GM21526 (cell line): ENCODE measurements around the gene TRIM62.

Experiments
- ATAC-seq: cut with Tn5 transposase; IDR thresholded peaks from one replicate; pipeline ENCODE4 v1.9.1; 2021; ENCODE audit warnings: moderate library complexity; ENCODE audit not compliant: unreplicated experiment, low FRiP score

TRIM62 gene

GRCh38 chr1:33181921-33182341, at the start of gene TRIM62:
Gene TRIM62 (minus strand): TSS chr1:33182043. CDS start chr1:33181432, 611 bp downstream.
- ATAC-seq: no peak

DNA sequence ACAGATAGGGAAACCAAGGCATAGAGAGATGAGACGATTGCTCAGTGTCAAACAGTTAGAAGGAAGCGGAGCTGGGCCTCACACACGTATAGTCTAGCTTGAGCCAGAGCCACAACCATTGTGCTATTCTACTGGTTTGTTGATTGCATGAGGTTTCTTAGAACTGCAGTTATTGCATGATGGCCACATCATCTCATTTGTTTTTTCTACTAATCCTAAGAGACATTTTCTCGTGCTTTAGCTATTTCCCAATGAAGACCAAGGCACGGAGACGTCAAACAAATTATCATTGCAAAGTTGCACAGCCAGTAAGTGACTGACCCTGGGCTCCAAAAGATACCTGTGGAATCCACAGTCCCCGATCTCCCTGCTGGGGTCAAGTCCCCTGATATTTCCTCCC, 49.3 kb upstream of the TRIM62 start:
- no peak for ATAC-seq

GRCh38 chr1:33228935-33229487, 47.2 kb upstream of the TRIM62 start:
- no peak for ATAC-seq

DNA sequence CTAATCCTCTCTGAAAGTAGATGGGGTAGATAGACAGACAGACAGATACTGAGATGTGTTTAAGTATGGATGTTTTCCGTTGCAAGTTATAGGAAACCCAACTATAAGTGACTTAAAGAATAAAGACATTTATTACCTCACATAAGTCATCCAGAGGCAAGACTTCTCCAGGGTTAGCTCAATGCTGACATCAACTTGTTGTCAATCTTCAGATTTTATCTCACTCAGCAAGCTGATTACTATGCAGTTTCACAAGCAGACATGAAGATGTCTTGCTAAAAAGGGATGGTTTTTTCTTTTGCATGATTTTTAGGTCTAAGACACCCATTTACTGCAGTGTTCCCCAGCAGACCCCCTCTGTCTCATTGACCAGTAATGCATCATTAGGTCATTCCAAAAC, 43.7 kb upstream of the TRIM62 start:
- ATAC-seq: no peak

- ATAC-seq: no peak
These were observed 42.4 kb upstream of the TRIM62 start for GRCh38 chr1:33224166-33224707.

GRCh38 chr1:33222381-33222780, 40.5 kb upstream of the TRIM62 start:
- ATAC-seq: no peak

DNA sequence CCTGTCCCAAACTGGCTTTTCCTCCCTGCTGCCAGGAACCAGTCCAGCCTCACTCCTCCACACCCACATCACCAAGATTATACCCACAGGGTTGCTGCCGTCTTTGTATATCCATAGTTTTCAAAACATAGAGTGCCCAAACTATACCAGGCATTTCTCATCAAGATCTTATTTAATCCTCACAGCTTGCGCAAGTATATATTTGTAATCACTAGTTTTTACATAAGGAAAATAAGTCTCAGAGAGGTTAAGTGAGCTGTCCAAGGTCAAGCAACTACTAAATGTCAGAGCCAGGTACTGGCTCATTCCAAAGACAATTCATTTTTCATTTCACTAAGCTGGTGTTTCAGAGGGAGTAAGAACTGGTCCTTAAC, 39.5 kb upstream of the TRIM62 start:
- no peak for ATAC-seq

DNA sequence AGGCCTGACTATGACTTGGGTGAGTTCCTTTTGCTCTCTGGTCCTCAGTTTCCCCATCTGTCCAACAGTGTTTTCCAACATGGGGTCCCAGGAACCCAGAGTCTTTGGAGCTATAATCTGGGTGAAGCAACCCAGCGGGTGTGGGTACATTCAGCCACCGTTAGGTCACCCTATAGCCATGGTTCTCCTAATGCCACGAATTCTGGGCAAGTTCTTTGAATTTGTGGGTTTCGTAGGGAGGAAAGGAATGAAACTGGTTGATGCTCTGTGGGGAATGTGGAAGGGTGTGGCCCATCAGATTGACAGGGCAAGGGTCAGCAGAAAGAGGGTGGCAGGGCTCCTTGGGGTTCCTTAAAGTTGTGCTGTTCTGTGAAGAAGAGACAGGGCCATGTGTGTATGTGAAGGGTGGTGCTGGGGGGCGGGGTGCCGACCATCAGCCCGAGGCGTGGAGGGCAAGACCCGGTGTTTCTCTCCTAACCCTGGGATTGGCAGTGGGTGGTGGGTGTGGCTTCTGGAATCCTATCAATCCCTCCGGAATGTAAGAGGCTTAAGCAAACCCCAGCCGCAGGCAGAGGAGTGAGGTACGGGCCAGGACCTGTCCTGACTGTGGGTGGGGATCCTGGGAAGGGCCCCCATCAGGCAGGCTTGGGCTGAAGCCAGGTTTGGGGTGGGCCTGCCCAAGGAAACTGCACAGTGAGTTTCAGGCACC, 39.0 kb upstream of the TRIM62 start:
- no peak for ATAC-seq

GRCh38 chr1:33219886-33220661, 38.2 kb upstream of the TRIM62 start:
- no peak for ATAC-seq

DNA sequence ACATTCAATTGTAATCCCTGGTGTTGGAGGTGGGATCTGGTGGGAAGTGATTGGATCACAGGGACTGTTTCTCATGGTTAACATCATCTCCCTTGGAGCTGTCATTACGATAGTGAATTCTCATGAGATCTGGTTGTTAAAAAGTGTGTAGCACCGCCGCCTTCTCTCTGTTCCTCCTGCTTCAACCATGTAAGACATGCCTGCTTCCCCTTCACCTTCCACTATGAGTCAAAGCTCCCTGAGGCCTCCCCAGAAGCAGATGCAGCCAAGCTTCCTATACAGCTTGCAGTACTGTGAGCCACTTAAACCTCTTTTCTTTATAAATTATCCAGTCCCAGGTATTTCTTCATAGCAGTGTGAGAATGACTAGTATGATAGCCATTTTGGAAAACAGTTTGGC, 30.1 kb upstream of the TRIM62 start:
- no peak for ATAC-seq

- no peak for ATAC-seq
These were observed 24.5 kb upstream of the TRIM62 start for GRCh38 chr1:33206340-33206739.

DNA sequence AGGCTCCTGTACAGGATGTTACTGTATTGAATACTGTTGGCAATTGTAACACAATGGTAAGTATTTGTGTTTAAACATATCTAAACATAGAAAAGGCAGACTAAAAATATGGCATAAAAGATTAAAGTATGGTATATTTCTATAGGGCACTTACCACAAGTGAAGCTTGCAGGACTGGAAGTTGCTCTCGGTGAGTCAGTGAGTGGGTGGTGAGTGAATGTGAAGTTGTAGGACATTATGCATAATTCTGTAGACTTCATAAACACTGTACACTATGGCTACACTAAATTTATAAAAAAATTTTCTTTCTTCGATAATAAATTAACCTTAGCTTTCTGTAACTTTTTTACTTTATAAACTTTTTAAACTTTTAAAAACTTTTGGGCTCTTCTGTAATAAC, 13.7 kb upstream of the TRIM62 start:
- ATAC-seq: no peak

DNA sequence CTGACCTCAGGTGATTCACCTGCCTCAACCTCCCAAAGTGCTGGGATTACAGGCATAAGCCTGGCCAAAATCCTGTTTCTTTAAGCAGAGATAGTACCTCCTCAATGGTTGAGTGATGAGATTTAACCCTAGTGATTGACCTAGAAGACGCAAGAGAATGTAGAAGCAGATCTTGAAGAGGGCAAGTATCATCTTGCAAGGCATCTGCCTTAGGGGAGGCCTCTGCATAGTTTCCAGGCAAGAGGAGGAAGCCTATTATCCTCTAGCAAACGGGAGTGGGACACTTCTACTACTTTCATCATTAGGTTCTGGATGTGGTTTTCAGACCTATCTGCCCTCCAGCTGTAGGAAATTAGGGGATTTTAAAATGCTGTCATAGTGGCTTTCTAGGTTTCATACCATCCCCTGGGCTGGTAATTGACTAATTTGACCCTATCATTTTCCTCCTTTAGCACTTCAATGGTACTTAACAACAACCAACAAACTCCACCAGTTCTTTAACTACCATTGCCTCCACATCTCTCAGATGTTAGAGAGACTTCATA, 10.0 kb upstream of the TRIM62 start:
- no peak for ATAC-seq

DNA sequence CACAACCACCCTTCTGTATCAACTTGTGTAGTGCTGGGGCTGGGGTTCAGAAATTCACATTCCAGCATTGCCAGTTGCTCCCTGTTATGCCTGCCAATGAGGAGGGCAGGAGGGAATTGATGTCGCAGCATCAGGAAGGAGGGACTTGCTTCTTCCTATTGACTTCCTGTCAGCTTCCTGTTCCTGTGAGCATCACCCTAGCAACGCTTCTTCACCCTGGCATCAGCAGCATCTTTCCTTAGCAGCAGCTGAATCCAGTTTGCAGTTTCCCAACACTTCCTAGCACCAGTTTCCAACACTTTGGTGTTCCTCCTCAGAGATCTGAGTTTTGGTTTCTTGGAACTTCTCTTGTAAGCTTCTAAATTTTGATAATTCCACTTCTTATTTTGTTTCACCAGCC, 8.9 kb upstream of the TRIM62 start:
- ATAC-seq: no peak

- ATAC-seq: no peak
These were observed 6.9 kb upstream of the TRIM62 start for GRCh38 chr1:33188572-33189275.

GRCh38 chr1:33186936-33187335, 5.1 kb upstream of the TRIM62 start:
- ATAC-seq: no peak

DNA sequence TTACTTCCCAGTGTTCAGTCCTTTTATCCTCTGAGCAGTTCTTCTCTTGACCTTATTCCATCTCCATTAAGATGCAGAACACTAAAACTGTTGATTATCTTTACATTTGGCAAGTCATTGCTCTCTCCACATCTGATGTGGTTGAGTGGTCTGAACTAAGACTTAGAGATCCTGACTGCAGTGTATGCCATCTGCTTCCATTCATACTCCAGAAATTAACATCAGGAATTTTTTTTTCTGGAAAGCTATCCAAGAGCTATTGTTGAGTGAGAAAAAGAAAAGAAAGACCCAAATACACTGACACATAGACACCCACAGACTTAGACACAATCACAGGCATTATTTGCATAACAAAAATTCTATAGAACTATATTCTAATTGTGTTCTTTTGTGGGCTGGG, 3.7 kb upstream of the TRIM62 start:
- no peak for ATAC-seq

- no peak for ATAC-seq
These were observed 1.5 kb upstream of the TRIM62 start for GRCh38 chr1:33183306-33183705.

GRCh38 chr1:33182896-33183295, 1.1 kb upstream of the TRIM62 start:
- no peak for ATAC-seq

DNA sequence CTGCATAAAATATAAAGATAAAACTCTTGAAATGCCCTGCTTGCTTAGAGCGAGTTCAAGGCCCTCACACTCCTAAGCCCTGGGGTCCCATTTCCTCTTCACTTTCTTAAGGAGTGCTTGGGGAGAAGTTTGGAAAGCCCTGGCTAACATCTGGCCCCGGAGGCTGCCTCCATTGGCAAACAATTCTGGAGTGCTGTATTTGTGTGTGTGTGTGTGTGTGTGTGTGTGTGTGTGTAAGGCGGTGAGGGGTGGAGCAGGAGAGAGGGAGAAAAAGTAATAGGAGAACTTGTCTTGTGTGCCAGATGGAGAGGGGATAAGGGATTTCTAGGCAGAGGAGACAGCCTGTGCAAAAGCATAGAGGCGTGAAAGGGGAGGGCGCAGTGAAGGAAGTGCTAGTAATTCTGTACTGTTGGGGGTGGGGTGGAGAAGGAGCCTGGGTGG, 578 bp upstream of the TRIM62 start:
- no peak for ATAC-seq
